Coronary artery (tissue), 2 donors: ENCODE data around the gene INHBE.
"Not testable (repeated sequence)": the region's sequence is repeated elsewhere in the genome, so short reads cannot be mapped to it uniquely, and the experiment has no call there.

ENCODE experiments used
- DNase-seq: peaks from one replicate; pipeline ENCODE4 v3.0.0-alpha.2; 2017; ENCODE audit warnings: low spot score
- H3K27ac ChIP-seq, 2 donors: fragments of 200-600 bp; sonication (generic); one replicate each; pipeline ENCODE4 v1.5.1; 2016 to 2019
- H3K4me3 ChIP-seq: fragments of 200-600 bp; sonication (generic); 2 replicates; pipeline ENCODE4 v1.5.1; 2016; ENCODE audit warnings: mild to moderate bottlenecking, moderate library complexity
- TF ChIP-seq, protein P1 (sequence below): fragments of 200-600 bp; sonication (generic); IDR thresholded peaks from one replicate; pipeline ENCODE4 v1.5.1; 2019; ENCODE audit warnings: antibody characterized with exemption

Gene INHBE

DNA sequence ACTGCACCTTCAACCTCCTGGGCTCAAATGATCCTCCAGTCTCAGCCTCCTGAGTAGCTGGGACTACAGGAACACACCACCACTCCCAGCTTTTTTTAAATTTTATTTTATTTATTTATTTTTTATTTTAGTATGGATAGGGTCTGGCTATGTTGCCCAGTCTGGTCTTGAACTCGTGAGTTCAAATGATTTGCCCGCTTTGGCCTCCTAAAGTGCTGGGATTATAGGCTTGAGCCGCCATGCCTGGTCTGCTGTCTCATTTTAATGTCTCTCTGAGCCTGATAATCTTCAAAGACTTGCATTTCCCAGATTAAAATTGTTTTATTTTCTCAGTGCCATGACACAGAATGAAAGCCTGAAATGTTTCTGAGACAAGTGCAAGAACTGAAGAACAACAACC is 21.7 kb upstream of the INHBE start:
- Histone ChIP-seq H3K27ac (no peak overlapping the region), H3K4me3 (no peak overlapping the region)
- TF ChIP-seq, protein P1, sequence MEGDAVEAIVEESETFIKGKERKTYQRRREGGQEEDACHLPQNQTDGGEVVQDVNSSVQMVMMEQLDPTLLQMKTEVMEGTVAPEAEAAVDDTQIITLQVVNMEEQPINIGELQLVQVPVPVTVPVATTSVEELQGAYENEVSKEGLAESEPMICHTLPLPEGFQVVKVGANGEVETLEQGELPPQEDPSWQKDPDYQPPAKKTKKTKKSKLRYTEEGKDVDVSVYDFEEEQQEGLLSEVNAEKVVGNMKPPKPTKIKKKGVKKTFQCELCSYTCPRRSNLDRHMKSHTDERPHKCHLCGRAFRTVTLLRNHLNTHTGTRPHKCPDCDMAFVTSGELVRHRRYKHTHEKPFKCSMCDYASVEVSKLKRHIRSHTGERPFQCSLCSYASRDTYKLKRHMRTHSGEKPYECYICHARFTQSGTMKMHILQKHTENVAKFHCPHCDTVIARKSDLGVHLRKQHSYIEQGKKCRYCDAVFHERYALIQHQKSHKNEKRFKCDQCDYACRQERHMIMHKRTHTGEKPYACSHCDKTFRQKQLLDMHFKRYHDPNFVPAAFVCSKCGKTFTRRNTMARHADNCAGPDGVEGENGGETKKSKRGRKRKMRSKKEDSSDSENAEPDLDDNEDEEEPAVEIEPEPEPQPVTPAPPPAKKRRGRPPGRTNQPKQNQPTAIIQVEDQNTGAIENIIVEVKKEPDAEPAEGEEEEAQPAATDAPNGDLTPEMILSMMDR = no peak
- DNase-seq = no peak

DNA sequence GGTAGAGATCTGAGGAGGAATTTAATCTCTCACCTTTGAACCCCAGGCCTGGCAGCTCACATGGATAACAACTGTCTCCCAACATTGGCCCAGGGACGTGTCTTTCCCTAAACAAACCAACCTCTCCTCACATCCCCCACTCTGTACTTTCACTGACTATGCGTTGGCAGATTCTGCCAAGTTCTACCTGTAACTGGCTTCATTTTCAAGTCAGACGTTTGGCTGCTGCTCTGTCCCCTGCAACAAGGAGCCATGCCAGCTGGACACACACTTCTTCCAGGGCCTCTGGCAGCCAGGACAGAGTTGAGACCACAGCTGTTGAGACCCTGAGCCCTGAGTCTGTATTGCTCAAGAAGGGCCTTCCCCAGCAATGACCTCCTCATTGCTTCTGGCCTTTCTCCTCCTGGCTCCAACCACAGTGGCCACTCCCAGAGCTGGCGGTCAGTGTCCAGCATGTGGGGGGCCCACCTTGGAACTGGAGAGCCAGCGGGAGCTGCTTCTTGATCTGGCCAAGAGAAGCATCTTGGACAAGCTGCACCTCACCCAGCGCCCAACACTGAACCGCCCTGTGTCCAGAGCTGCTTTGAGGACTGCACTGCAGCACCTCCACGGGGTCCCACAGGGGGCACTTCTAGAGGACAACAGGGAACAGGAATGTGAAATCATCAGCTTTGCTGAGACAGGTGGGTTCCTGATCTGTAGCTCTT is 20.4 kb upstream of the INHBE start, which contains the start of gene INHBC:
Gene INHBC (plus strand): TSS at position 268 of the 707 bp plus-strand sequence. CDS start 103 bp downstream, at position 371.
- Histone ChIP-seq H3K4me3 (no peak within 1 kb of the TSS), H3K27ac (no peak within 1 kb of the TSS)
- TF ChIP-seq, protein P1 = no peak
- DNase-seq = no peak

DNA sequence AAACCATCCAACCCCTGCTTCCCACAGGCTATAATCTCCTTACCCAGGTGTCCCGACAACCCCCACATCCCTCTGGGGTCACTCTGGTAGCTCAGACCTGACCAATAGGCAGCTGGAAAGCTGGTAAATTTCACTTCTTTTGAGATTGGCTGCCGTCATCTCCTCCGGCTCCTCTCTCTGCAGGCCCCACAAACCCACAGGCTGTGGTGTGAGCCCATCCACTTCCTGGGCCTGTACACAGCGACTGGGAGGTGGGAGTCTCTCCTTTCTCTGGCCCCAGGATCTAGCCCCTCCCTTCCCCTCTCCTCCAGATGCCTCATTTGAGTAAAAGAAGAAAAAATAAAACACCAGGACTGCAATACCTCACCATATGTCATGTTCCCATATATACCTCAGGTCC is 19.8 kb upstream of the INHBE start:
- DNase-seq = no peak
- TF ChIP-seq, protein P1 = no peak
- no peak overlapping the region for H3K27ac ChIP-seq
- H3K4me3 ChIP-seq = no peak overlapping the region

DNA sequence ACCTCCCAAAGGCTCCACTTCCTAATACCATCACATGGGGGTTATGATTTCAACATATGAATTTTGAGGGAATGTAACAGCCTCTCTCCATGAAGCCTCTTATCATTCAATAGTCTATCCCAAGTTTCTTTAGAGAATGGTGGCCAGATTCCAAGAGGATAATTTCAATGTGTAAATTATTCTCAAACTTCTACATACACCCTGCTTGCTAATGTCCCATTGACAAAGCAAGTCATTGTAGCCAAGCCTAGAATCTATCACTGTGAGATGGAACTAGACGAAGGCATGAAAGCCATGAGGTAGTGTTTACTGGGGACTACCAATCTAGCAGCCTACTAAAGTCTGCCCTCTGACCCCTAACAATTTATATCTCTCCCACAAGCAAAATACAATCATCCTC is 16.7 kb upstream of the INHBE start:
- Histone ChIP-seq H3K4me3 (no peak overlapping the region), H3K27ac (no peak overlapping the region)
- no peak for DNase-seq
- TF ChIP-seq, protein P1 = no peak

DNA sequence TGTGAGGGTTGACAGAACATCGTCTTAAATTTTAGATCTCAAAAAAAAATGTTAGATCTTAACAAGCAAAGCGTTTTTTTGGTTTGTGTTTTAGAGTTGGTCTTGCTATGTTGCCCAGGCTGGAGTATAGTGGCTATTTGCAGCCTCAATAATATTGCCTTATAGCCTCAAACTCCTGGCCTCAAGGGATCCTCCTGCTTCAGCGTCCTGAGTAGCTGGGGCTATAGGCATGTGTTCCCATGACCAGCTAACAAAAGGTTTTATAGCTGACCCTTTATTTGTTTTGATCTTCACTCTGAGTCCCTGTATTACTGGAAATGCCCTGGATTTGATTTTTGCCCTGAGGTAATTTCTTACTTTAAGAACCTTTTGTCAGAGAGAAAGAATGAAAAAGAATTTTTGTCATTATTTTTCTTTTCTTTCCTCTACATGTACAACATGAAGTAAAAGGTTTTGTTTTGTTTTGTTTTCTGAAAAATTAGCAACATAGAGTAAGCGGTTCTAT is 15.3 kb upstream of the INHBE start:
- H3K4me3 ChIP-seq = no peak overlapping the region
- DNase-seq = no peak
- TF ChIP-seq, protein P1 = no peak
- no peak overlapping the region for H3K27ac ChIP-seq

DNA sequence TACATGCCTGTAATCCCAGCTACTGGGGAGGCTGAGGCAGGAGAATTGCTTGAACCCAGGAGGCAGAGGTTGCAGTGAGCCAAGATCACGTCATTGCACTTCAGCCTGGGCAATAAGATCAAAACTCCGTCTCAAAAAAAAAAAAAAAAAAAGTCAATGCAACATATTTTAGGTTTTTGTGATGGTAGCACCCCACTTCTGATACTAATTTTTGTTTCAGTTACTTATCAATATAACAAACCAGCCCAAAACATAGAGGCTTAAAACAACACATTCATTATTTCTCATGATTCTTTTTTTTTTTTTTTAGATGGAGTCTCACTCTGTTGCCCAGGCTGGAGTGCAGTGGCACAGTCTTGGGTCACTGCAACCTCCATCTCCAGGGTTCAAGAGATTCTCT is 13.7 kb upstream of the INHBE start:
- H3K4me3 ChIP-seq, H3K27ac ChIP-seq, DNase-seq: not testable (repeated sequence)

DNA sequence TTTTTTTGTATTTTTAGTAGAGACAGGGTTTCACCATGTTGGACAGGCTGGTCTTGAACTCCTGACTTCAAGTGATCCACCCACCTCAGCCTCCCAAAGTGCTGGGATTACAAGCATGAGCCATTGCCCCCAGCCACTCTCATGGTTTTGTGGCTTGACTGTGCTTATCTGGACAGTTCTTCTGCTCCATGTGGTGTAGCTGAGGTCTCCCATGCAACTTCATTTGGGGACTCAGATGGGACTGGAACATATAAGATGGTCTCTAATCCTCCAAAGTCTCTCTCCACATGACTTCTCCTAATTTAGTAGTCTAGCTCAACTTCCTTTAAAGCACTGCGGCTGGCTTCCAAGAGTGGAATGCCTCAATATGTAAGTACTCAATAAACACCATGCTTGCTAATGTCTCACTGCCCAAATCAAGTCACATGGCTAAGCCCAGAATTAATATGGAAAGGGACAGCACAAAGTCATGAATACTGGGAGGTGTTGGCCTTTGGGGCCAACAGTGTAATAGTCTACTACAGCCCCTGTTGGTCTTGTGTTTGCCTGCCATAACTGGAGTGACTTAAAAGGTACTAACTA is 13.2 kb upstream of the INHBE start:
- Histone ChIP-seq H3K27ac (no peak overlapping the region), H3K4me3 (no peak overlapping the region)
- TF ChIP-seq, protein P1 = no peak
- no peak for DNase-seq

DNA sequence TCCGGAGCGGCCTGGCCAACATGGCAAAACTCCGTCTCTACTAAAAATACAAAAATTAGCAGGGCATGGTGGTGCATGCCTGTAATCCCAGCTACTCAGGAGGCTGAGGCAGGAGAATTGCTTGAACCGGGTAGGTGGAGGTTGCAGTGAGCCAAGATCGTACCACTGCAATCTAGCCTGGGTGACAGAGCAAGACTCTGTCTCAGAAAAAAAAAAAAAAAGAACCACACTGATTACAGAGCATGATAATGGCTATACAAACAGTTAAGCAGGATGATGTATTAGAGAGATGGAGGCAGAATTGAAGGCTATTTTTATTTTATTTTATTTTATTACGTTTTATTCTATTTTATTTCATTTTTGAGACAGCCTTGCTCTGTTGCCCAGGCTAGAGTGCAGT is 10.8 kb upstream of the INHBE start:
- DNase-seq, H3K27ac ChIP-seq: not testable (repeated sequence)

More for the DNA sequence above, 10.8 kb upstream of the INHBE start:
- not testable (repeated sequence) for H3K4me3 ChIP-seq
